H4 (cell line): ENCODE data around the gene NCKAP5. TPM values are rescaled to one million over a fixed set of nuclear protein-coding genes. Genes with fewer than 3 reads are reported as not detected.

Experiments used
- DNase-seq: peaks from one replicate; pipeline ENCODE4 v3.0.0-alpha.2; 2015; ENCODE audit warnings: low spot score
- total RNA-seq: library from RNA; depleted of rRNA; stranded (reverse); fragments of >200 nt; shearing (Covaris generic); gene quantifications from 2 replicates; pipeline ENCODE4 v1.2.3, GENCODE V29; 2014

Gene NCKAP5
- total RNA-seq, 1 experiment from 2014 or later, result 1.0 TPM

DNA sequence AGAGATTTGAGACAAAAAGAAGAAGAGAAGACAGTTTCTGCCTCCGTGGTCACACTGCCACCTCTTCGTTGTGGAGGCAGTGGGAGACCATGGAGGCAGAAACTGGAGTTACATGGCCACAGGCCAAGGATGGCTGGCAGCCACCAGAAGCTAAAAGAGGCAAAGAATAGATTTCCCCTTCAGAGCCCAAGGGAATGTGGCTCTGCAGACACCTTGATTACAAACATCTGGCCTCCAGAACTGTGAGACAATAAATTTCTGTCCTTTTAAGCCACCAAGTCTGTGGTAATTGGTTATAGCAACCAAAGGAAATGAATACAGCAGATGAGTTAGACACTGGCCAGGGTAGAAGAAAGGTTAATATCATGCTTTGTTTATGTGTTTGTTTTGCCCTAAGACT, 477.9 kb downstream of the NCKAP5 start:
- DNase-seq, result no peak

DNA sequence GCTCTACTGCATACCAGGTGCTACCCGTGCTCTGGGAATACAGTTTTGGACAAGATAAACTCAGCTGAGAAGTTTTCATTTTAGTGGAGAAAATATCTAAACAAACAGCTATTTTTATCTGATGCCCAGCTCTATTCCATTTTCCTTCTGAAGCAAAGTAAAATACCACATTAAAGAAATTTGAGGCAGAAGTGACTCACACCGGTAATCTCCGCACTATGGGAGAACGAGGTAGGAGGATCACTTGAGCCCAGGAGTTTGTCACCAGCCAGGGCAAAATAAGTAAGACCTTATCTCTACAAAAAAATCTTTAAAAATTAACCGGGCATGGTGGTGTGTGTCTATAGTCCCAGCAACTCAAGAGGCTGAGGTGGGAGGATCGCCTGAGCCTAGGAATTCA, 482.1 kb downstream of the NCKAP5 start:
- no peak for DNase-seq

DNA sequence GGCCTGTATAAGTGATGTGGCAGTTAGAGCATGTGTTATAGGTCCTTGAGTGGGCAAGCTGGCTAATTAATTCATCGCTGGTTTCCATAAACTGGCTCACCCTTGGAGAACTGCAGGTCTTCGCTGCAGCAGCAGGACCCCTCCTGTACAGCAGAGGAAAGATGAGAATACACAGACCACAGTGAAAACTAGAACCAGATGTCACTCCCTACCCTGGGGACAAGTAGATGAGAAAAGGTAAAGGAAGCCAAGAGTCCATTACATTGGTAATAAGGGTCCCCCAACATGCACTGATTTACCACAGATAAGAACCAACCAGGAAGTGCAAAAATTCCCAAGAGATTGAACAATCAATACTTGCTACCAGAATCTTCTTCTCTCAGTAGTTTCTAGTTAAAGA, 482.6 kb downstream of the NCKAP5 start:
- DNase-seq, result no peak

DNA sequence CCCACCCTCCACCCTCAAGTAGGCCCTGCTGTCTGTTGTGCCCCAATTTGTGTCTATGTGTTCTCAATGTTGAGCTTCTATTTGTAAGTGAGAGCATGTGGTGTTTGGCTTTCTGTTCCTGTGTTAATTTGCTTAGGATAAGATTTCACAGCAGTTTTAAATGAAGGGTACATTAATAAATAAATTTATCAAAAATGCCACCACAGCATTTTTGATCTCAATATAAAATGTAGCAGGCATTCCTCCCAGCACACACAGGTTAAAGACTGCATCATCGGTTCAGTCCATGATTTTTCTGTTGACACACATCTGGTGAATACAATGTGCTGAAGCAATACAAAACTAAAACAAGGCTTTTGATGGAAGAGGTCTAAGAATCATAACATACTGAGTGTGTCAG, 486.2 kb downstream of the NCKAP5 start:
- DNase-seq, result no peak

DNA sequence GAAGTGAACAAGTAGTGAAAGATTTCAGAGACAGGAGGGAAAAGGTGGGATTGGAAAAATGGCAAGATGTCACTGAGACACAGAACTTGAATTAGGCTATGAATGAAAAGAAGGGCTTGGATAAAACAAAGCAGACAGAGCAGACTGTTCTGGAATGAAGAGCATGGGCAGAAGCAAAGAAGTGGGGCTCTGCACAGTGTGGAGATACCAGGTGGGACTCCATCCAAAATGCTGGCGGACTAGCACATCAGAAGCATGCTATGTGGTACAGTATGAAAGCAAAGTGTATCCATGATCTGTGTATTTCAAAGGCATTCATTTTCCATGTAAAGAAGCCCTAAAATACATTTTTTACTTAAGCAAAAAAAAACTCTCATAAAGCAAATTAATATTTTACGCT, 487.4 kb downstream of the NCKAP5 start:
- no peak for DNase-seq

DNA sequence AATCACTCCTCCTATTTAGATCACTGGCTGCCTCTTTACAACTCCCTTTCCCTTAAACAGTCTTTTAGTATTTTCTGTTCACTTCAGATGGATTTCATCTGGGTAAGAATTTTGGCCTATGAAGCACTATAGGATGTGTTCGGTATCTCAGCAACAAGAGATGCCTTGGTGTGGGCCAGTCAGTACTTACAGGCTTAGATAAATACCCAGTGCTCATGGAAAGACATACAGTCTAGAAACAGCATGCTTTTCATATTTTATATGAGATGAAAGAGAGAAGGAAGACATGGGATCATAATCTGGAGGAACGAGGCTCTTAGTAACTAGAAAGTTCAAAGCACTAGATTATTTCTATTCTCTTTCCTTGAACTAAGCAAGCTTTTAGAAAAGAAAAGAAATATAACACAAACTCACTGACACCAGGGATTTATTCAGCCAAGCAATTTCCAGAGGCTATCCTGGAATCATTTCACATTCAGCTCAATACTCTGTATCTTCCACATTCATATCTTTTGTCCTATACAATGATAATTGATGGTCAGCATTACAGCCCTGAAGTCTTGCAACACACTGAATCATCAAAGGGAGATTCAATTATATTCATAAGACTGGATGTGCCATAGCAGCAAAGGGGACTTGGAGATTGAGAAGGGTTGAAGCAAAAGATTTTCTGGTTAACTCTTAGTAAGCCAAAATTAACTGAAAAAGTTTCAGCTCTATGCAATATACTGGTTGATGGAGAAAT, 489.4 kb downstream of the NCKAP5 start:
- DNase-seq, result no peak

DNA sequence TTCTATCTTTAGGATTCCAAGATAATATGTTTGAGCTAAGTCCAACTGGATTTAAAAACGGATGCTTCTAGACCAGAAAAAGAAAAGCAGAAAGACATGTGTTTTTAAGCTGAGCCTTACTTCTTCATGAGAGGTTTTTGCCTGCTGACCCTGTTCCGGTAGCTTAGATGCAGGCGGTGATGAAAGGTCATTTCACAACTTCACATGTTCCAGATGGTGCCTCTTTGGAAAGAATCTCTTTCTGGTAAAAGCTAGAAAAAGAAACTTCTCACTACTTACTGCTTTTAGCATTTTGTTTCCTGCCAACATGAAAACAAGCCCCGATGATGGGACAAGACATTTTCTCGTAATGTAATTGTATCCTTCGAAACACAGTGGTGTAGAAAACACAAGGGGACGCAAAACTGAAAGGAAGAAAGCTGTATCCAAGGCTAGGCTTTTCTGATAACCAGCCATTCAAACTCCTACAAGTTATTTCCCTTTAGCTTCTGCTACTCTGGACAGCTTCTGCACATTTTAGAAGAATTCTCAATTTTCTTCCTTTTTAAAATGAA, 490.9 kb downstream of the NCKAP5 start:
- DNase-seq, result no peak

DNA sequence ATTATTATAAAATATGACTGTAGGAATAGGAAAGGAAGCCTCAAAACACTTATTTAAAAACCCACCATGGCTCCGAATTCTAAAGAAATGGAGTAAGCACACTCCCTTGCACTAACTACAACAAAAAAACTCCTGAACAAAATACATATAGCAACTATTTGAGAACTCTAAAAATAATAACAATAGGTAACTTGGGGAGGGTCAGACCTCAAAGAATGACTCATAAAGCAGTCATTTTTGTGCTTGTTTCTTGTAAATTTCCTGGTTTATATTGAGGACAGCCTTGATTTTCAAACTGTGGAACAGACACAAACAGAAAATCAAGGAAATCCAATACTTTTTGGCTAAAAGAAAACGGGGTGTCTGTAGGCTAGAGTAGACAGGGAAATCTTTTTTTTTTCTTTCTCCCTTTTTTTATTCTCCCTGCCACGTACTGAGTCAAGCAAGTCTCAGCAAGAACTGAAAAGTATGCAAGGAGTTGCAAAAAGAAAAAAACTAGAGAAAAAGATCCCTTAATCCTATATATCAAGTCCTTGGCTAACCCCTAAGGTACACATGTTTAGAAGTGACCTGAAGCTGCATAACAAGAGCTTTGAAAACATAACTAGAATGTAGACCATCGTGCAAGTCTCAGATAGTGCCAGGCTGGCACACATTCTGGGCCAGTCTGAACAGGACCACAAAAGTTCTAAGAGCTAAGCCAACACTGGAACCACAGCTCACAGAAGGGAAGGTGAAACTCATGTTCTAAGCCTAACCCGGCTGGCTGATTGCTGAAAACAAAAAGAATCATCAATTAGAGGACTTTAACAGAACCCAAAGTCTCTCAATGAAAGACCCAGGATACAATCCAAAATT, 495.2 kb downstream of the NCKAP5 start:
- DNase-seq, result no peak

DNA sequence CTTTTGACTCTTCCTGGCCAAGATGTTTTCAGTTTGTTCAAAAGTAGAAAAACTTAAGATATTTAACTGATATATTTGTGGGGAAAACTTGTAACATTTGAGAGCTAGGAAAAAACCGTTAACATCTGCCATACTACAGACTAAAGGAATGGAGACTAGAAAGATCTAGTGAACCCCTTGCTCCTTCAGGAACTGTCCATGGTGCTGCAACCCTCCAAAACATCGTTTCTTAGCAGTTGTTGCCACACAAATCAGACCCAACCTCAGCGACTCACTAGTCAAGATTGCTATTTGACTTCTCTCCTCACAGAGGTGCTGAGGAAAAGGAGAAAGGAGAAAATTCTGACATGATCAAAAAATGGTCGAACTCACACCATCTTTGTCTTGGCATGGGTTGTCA, 504.5 kb downstream of the NCKAP5 start:
- peak; percentile 21 for DNase-seq

DNA sequence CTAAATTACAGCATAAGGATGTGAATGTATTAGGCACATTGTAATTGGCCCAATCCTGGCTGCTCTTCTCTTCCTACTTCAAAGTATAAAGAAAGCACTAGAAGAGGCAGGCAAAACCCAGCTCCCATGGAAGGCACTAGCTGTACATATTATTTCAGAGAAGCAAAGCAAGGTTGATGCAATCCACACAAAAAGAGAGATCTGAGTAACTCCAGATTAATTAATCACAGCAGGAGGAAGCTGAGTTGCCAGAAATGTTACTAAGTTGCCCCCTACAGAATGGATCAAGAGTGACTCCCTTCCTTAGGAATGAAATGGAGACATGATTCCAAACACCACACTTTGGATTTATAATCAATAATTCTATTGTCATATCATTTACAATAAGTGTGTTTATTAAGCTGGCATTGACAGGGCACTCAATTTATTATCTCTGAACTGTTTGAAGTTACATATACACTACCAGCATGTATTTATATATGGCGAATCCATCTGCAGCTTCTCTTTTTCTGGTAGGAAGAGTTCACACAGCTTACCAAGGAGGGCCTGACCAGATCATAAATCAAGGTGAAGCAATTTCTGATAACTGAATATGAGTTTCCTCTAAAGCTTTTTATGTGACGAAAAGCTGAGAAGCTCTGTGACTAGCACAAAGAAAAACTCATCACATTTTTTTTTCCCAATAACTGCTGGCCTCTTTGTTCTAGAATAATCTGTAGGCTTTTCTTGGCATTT, 505.2 kb downstream of the NCKAP5 start:
- no peak for DNase-seq

DNA sequence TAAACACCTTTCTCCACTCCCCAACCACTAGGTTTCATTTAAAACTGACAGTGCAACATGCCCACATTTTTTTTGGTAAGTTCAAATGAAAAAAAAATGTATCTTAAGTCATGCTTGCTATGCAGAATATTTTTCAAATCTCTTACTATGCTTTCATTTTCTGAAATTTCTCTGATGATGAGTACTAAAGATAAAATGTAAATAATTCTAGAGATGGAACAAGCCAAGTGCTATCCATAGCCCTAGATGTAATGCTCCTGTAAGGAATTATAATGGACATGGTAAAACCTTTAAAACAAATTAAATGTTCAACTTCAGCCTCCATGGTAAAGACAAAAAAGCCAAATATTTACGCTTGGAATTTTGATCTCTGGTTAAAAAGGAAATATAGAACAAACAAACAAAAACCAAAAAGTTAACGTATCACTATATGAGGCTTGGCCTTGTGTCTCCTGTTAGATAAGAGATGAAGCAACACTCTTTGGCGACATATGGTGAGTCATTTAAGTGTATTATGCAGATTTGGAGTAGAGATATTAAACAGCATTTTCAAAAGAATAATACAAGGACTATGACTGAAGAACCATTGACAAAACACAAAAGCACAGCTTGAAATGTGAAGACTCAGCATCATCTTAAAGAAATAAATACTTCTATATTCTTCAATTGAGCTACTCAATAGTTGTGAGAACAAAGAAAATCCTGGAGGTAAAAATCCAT, 506.2 kb downstream of the NCKAP5 start:
- DNase-seq, result no peak

DNA sequence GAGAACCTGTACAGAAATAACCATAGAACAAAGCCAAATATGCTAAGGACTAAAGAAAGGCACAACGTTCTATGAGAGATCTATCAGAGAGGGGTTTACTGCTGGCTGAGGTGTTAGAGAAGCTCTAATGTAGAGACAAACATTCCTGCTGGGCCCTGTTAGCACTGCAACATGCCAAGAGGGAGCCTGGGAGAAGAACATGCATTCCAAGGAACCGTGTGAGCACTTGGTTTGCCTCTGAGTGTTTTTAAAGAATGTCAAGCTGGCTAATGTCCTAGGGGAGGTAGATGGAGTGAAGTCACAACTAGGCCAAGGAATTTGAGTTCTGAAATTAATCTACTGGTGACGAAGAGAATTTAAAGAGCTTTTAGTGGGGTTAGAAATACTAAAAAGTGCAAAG, 514.0 kb downstream of the NCKAP5 start:
- no peak for DNase-seq

DNA sequence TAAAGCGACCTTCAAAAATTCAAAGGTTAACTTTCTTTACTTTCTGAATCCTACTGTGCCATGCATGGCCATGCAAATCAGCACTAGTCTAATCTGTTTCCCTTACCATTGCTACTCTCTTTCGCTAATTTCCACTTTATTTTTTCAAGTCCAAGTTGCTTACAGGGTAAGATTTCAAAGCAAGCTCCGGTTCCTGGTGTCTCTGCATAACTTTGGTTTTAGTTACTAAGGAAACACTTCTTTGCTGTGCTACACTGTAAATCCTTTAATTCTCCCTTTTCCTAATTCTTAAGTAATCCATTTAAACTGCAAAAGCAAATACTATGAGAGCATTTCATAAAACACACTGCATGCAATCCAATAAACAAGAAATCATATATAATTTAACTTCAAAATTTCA, 514.7 kb downstream of the NCKAP5 start:
- DNase-seq, result no peak

DNA sequence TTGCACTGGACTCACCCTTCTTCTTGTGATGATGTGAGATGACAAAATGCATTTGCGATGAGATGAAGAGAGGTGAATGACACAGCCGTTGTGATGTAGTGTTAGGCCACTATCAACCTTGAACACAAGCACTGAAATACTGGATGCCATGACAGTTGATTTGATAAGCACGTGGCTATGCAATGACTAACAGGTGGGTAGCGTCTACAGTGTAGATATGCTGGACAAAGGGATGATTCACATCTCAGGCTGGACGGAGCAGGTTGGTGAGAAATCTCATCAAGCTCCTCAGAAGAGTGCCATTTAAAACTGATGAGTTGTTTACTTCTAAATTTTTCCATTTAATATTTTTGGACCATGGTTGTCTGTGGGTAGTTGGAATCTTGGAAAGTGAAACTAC, 522.5 kb downstream of the NCKAP5 start:
- DNase-seq, result no peak

DNA sequence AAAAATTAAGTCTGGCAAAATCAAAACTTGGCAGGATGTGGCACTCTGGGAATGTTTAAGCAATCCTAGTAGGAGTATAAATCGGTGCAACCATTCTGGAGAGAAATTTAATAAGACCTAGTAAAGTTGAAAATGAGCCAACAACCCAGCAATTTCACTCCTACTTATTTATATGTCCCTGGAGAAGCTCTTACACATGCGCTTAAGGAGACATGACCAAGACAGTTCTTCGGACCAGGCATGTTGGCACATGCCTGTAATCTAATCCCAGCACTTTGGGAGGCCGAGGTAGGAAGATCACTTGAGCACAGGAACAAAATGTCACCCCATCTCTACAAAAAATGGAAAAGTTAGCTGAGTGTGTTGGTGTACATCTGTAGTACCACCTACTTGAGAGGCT, 523.7 kb downstream of the NCKAP5 start:
- DNase-seq, result peak; percentile 4

DNA sequence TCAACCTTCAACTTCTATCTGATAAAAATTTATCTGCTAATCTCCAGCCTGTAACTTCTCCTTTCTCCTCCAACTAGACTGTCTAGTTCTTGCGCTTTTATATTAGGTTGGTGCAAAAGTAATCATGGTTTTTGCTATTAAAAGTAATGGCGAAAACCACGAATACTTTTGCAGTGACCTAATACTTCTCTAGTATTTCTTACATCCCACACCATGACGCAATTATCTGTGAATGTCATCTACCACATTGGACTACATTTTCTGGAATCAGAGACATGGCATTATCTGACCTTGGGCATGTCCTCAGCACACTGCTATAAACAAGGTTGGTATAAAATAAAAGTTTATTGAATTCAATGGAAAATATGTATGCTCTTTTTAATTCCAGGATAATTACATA, 528.1 kb downstream of the NCKAP5 start:
- peak; percentile 56 for DNase-seq

DNA sequence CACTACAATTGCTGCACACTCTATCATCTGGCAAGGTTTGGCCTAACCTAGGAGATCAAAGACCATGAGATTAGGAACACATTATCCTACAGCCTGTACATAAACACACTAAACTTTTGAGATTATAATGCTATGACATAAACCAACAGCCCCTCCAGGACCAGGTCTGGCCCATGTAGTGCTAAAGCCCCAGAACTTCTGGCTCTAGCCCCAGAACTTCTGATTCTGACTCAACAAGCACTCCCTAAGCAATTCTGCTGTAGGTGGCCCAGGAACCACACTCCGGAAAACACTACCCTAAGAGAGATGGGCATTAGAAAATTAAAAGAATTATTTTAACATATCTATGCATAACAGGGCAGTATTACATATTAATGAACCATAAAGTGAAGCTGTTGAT, 528.7 kb downstream of the NCKAP5 start:
- no peak for DNase-seq

DNA sequence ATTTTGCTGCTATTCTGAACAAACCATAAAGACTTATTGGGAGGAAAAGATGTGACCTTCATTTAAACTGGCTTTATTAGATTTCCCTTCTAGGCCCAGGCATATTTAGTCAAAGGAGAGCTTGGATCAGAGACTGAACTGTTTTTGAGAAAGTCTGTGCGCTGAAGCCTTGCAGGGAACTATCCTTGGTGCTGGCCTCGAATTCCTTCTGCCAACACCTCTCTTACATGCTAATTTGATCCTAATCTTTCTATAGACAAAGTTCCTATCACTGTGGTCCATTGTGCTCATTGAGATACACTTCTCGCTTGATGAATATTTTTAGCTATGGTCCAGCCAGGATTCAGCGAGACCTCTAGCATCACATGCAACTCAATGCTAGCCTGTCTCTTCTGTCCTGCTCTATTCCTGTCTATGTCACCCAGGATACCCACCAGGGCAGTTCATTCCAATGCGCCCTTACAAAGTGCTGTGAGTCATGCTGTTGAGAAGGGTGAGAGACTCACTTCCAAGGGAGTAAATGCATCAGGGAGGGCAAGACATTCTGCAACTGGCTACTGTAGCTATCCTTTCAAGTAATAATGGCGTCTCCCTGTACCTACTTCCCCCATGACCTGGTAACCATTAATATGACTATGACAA, 541.6 kb downstream of the NCKAP5 start:
- no peak for DNase-seq

DNA sequence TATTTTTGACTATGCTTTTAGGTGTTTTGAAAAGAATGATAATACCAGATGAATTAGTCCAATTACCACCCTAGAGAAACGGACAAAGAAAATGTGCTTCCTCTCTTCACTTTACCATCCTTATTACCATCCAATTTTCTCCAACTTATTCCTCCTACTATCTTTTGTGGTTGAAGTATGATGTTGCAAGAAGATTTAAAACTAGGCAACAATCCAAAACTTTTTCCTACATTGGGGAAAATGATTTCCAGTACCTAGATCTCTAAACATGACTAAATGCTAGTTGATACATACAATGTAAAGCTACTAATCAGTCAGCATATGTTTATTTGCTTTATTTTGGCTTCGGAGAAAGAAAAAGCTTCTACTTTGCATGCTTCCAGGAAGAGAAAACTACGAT, 543.3 kb downstream of the NCKAP5 start:
- DNase-seq, result no peak

DNA sequence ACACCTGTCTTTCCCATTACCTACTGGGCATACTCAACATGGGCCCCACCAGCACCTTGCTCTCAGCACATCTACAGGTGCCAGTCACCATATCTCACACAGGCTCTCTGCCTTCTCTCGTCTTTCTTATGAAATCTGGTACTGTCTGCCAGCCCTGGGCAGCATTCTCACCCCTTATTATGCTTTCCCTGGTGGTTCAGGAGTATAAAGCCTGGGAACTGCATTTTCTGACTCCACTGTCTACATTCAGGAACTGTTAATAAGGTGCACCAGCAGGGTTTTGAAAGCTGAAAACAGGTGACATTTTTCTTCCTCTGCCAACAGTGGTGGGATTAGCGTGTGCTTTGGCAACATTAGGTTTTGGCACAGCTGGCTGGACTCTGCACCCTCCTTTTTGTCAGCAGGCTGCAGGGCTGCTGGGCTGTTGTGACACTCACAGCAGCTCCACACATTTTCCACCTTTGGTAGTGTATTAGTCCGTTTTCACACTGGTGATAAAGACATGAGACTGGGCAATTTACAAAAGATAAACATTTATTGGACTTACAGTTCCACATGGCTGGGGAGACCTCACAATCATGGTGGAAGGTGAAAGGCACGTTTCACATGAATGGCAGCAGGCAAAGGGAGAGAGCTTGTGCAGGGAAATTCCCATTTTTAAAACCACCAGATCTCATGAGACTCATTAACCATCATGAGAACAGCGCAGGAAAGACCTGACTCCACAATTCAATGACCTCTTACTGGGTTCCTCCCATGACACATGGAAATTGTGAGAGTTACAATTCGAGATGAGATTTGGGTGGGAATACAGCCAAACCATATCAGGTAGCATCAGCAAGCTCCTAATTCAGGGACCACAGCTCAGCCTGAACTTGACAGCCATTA, 555.2 kb downstream of the NCKAP5 start:
- no peak for DNase-seq
